DLD1 (cell line): ENCODE measurements around the gene RNF182.
"Not testable (repeated sequence)": the region's sequence is repeated elsewhere in the genome, so short reads cannot be mapped to it uniquely, and the experiment has no call there.

Experiments
- in situ Hi-C: cut with HindIII; loops from 2 replicates; pipeline ENCODE4 v1.10.0; 2017; ENCODE audit warnings: low sequenced_read_pairs

Gene RNF182, protein sequence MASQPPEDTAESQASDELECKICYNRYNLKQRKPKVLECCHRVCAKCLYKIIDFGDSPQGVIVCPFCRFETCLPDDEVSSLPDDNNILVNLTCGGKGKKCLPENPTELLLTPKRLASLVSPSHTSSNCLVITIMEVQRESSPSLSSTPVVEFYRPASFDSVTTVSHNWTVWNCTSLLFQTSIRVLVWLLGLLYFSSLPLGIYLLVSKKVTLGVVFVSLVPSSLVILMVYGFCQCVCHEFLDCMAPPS

DNA sequence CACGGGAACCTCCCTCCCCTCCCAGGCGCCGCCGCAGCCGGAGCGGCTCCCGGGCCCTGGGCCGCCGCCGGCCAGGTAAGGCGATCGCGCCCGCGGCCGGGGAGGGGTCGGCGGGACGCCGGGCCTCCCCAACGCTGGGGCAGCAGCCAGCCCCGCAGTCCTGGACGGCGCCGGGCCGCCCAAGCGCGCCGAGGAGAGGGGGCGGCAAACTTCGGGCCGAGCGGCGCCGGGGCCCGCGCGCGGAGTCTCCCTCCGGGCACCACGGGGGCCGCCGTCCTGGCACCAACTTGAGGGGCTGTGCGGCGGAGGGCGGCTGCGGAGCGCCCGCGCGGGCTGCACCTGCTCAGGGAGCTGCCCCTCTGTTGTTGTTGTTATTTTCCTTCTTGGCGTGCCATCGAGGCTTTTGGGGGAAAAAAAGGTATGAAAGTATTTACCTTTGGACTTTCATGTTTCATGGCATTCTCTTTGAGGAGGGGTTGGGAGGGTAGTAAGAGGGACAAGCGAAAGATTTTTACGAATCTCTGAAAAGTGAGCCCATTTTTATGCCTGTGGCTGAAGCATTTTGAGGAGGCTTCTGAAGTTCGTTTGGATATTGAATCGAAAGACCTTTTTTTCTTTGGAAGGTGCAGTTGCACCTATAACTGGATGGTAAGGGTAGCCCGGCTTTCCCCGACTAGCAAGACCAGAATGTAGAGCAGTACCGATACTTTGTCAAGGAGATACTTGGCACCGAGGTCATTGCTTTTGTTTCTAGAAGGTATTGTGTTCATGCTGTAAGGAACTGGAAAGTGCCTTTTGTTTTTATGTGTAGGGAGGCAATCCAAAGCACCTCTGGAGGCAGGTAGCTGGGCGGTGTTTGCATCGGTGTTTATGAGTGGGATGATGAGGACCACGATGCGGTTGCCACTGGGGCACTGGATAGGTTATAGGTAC, at the start of gene RNF182:
RNF182 (plus strand) TSS at position 4 of the 933 bp plus-strand sequence. CDS start 52,168 bp downstream, outside the sequence.
- in situ Hi-C loops, result no loop called here

DNA sequence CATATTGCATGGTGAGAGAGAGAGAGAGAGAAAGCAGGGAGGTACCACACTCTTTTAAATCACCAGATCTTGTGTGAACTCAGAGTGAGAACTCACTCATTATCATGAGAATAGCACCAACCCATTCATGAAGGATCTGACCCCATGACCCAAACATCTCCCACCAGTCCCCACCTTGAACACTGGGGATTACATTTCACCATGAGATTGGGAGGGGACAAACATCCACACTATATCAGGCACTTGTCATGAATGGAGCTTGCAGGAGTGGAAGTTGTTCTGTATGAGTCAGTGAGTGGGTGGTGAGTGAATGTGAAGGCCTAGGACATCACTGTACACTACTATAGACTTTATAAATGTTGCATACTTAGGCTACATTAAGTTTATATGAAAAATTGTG, 47.7 kb upstream of the RNF182 start:
- in situ Hi-C loops, result no loop called here

DNA sequence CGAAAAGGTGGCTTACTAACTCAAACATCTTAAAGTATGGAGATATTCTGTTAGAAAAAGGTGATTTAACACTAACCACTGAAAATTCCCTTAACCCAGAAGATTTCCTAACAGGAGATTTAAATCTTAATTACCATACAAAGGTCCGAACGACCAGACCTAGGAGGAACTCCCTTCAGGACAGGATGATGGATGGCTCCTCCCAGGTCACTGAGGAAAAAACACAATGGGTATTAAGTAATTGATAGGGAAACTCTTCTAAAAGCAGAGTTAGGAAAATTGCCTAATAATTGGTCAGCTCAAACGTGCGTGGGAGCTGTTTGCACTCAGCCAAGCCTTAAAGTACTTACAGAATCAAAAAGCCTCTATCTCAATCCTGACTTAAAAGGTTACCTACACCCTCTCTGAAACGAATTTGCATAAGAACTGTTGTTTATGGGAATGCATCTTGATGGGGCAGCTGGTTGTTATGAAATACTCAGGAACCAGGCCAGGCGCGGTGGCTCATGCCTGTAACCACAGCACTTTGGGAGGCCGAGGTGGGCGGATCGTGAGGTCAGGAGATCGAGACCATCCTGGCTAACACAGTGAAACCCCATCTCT, 44.6 kb upstream of the RNF182 start:
- in situ Hi-C loops, result not testable (repeated sequence)

DNA sequence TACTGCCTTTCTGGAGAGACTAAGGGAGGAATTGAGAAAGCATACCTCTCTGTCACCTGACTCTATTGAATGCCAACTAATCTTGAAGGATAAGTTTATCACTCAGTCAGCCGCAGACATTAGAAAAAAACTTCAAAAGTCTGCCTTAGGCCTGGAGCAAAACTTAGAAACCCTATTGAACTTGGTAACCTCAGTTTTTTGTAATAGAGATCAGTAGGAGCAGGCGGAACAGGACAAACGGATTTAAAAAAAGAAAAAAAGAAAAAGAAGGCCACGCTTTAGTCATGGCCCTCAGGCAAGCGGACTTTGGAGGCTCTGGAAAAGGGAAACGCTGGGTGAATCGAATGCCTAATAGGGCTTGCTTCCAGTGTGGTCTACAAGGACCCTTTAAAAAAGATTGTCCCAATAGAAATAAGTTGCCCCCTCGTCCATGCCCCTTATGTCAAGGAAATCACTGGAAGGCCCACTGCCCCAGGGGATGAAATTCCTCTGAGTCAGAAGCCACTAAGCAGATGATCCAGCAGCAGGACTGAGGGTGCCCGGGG, 43.1 kb upstream of the RNF182 start:
- in situ Hi-C loops, result no loop called here

DNA sequence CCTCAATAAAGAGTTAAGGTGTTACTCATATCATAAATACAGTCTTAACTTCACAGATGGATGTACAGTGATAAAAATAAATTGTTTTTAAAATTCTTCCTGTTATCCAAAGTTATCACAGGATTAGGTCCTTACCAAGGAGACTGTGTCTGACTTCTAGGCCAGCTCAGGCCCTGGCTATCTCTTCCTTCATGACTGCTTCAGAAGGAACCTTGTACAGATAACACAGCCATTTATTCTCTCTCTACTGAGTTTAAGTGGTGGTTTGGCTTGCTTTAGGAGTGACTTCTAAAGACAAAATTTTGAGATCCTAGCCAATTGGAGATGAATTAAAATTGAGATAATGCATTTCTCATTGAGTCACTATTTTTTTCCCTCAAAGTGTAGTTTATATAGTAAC, 40.8 kb upstream of the RNF182 start:
- in situ Hi-C loops, result no loop called here

DNA sequence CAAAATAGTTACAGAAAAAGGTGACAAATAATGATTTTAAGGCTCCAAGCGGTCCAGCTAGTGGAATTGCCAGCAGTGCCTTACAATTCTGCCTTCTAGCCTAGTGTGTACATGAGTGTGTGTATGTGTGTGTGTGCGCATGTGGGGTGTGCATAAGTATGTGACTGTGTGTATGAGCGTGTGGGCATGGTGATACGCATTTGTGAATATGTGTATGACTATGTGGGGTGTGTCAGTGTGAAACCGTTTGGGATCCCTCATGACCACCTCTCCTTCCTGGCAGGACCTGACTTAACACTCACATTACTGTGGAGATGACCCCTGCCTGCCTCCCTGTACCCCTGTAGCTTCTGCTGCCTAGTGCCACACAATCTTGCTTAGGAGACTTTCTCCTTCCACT, 40.4 kb upstream of the RNF182 start:
- in situ Hi-C loops, result no loop called here

DNA sequence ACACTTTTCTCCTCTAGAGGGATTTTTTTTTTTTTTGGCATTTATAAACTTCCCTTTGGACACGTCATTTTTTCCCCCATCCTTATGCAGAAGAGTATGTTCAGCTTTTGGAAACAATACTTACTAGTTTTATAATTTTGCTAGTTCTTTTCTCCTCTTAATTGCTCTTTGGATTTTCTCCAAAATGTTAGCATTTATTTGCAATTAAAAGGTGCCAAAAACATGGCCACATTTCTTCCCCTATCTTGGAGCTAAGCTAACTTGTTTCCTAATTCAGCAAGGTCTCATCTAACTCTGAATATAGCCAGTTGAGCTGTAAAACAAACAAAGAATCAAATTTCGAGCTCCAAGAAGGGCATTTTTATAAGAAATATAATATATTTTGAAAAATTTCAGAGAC, 39.2 kb upstream of the RNF182 start:
- in situ Hi-C loops, result no loop called here

DNA sequence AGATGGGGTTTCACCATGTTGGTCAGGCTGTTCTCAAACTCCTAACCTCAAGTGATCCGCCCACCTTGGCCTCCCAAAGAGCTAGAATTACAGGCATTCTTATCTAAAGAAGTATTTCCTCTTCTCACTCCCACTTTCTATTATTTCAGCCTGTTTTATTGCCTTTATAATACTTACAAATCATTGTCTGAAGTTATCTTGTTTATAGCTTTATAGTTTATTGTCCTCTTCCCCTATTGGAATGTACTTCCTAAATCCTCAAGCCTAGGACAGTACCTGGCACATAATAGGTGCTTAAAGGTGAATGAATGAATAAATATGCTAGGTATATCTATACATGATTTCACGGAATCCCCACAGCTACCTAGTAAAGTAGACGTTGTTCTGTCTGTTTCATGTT, 37.8 kb upstream of the RNF182 start:
- in situ Hi-C loops, result no loop called here

DNA sequence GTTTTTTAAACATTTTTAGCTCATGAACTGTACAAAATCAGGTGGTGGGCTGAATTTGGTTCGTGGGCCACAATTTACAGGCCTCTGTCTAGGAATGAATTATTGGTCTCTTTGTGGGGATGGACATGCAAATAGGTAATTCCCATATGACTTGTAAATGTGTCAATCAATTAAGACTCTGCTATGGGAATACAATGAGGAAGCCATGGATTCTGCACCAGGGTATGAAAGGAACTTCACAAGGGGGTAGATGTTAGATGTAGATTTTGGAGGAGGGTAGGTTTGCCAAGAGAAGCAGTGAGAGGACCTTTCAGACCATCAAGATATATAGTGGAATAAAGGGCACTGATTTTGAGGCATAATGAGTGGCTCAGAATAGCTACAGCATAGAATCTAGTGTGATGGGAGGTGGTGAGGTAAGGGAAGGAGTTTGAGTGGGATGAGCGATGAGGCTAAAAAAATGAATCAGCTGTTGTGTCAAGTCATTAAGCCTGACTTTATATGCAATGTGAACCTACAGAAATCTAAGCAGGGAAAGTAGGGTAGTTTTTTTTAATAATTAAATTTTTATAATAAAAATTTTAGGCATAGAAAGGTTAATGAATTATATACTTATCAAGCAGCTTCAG, 32.6 kb upstream of the RNF182 start:
- in situ Hi-C loops, result no loop called here

DNA sequence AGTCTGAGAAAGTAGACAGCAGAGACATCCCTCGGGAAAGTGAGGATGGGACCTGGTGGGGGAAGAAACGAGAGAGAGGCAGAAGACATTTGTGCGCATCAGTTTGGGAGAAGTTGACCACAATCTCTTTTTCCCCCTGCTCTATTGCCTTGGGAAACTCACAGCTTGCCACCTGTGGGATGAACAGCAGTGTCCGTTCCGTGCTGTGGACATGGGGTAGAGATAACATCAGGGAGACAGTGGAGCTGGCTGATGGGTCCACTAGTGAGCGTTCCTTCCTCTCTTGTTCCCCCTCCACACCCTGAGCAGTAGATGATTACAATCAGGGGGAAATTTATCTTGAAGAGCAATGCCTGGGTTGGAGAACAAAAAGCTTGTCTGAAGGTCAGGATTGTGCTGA, 21.8 kb upstream of the RNF182 start:
- in situ Hi-C loops, result no loop called here

DNA sequence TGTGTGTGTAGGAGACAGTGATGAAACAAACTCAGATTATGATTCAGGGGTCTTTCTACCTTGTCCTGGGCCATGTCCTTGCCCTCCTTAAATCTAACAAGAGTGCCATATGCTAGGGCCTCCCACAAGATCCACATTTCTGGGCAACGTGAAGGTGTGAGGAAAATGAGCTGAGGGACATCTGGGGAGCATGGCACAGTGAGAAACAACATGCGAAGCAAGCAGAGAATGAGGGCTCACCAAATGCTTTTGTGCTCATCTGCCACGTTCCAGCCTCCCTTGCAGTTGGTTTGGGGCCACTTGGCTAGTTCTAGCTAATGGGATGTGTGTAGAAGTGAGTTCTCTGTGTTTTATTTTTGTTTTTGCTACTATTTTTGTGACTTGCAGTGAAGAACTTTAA, 21.4 kb upstream of the RNF182 start:
- in situ Hi-C loops, result no loop called here

DNA sequence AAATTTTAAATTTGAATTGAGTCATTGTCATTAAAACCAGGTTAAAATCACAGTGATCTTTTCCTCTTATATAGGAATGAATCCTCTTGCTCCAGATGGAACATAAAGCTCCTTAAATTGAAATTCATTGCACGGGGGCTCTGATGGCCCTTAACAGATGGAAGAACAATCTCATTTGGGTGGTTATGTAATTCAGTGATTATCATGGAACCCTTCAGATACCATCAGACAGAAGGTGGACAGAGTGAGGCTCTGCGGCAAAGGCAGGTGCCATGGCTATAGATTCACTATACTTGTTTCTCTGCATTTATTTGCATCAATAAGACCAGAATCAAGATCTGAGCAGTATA, 17.8 kb upstream of the RNF182 start:
- in situ Hi-C loops, result no loop called here

DNA sequence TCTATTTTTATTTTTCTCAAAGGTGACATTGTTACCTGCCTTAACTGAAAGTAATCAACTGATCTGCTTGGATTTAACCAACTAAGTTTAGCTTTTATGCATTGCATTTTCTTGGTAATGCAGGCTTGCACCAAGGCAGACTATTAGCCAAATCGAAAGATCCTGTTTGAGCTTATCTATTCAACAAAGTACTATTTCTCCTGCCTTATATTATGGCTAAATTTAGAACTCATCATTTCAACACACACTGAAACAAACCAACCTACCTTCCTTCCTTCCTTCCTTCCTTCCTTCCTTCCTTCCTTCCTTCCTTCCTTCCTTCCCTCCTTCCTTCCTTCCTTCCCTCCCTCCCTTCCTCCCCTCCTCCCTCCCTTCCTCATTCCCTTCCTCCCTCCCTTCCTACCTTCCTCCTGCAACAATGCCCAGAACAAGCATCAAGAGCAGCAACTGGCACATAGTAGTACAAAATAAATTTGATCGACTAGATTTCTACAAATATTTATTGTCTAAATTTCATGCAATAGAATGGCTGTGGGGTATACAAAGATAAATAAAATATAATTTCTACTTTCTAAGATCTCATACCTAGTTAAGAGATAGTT, 17.0 kb upstream of the RNF182 start:
- in situ Hi-C loops, result no loop called here

DNA sequence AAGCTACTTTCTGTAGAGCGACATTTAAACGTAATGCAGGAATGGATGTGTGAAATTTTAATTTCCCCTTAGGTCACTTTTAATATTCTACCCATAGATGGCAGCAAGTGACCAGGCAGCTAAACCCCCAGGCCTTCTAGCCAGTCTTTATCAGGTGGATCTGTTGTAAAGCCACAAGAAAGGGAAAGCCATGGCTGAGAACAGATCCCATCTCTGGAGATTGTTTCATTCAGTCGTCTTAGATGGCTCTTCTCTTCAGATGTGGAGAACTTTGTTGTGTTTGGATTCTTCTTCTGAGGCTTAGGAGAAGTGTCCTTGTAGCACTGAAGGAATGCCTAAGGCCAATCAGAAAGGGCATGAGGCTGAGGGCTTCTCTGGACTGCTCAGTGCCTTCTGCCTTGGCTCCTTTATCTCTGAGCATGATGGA, 15.8 kb upstream of the RNF182 start:
- in situ Hi-C loops, result no loop called here

DNA sequence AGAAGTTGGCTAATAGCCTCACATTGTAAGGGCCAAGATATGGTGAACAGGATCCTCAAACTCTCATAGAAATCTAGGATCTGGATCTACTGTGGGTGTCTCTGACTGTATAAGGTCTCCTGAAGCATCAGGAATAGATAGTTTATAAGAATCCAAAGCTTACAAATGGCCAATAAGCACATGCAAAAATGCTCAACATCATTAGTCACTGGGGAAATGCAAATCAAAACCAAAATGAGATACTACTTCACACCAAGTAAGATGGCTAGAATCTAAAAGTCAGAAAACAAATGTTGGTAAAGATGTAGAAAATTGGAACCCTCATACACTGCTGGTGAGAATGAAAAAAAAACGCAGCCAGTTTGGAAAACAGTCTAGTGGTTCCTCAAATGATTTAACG, 14.3 kb upstream of the RNF182 start:
- in situ Hi-C loops, result no loop called here

DNA sequence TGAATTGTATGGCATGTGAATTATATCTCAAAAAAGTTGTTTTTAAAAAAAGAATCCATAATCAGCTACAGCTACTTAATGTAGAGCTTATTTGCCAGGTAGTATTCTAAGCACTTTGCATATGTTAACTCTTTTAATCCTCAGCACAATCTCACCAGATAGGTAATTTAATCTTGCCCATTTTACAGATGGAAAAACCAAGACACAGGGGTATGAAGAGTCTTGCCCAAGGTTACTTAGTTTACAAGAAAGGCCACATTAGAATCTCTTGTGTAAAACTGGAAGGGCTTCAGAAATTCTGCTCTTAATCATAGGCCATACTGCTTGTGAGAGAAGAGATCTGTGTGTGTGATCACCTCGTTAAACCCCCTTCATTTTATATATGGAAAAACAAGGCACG, 13.4 kb upstream of the RNF182 start:
- in situ Hi-C loops, result no loop called here

DNA sequence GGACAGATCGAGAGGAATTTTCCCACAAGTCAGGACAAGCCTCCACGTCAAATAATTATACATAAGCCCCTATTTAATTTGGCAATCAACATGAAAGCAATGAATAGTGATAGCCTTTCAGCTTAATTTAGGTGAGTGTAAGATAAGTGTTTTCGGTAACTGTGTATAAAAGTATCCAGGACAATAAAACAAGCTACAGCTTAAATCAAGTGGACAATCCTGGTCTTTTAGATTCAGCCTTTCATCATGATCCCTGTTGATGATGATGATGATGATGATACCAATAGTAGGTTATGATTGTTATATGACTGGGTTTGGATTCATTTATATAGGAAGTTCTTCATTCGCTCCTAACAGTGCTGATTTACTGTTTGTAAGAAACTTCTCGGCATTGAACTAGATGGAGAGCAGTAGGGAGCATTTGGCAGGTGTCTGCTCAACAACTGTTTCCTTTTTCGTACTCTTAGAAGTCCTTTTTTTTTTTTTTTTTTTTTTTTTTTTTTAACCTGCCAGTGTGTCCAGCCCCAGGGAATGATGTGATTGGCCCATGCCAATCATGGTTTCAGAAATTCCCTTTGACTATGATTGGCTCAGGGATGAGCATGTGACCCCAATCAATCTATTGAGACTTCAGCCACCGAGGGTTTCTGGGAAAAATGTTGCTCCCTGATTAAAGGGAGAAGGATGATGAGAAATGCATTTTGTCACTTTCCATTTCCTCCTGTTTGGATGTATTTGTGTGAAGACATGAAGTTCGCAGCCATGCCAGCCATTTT, 11.3 kb upstream of the RNF182 start:
- in situ Hi-C loops, result no loop called here

DNA sequence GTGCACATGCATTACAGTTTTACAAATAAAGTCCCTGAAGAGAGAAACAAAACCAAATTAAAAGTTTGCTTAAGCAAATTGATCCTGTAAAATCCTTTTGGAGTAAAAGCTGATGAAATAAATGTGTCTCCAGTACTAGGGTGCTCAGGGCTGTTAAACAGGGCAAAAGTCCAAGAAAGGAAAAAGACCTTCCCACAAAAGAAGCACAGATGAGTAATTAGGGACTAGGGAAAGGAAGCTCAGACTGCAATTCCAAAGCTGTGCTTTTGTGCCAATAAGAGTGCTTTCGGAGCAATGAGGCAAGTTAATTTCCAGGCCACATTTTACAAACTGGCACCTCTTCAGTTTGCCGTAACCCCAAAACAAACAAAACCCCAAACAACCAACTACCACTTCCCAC, 10.4 kb upstream of the RNF182 start:
- in situ Hi-C loops, result no loop called here

DNA sequence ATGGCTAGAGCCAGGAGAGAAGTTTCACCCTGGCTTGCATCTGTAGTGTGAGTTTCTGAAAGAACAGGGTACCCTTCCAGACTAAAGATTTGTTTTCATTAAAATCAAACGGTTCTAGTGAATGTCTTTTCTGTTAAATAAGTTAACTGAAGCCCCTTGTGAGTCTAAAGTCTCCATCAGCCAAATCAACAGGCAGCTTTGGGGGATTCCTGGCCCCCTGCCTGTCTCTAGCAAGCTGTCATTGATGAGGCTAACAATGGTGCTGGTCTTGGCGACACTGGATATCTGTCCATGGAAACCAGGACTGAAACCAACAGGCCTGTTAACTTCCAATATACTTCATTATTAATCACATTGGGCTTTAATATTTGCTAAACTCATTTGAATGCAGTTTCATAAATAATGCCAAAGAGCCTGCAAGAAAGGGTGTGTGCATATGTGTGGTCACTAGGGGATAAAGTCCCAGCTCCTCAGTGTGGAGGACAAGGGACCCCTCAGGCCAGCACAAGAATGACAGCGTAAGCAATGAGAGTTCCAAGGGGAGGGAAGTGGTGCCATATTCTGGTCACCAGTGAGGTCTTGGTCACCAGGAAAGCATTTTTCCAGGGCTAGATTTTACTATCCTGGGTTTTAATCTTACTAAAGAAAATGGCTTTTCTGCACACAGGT, 9.1 kb upstream of the RNF182 start:
- in situ Hi-C loops, result no loop called here
